SH-SY5Y (cell line): Measurements from ENCODE around the gene SMIM13.

Experiments
- GATA2 ChIP-seq: IDR thresholded peaks from 2 replicates; pipeline ENCODE4 v1.6.1; 2011; ENCODE audit warnings: mild to moderate bottlenecking, low read depth, low read length
- GATA3 ChIP-seq: IDR thresholded peaks from 2 replicates; pipeline ENCODE4 v1.6.1; 2011; ENCODE audit warnings: low read depth, mild to moderate bottlenecking, low read length, moderate library complexity

GRCh38 chr6:11066505-11067347, 26.9 kb upstream of the SMIM13 start:
- TF ChIP-seq GATA3 (no peak), GATA2 (no peak)
